H9 (cell line): ENCODE results near the gene CD209. TPM values are rescaled to one million over a fixed set of nuclear protein-coding genes. Genes with fewer than 3 reads are reported as not detected.

ENCODE experiments used
- DNase-seq: peaks from one replicate; pipeline ENCODE4 v3.0.0-alpha.2; 2017
- H2AFZ ChIP-seq: one replicate; pipeline ENCODE4 v1.6.1; 2013; ENCODE audit warnings: mild to moderate bottlenecking, low read length, control low read depth, moderate library complexity
- H2AK5ac ChIP-seq: 2 replicates; pipeline ENCODE4 v1.6.1; 2013; ENCODE audit warnings: low read length, control low read depth, mixed read lengths; ENCODE audit not compliant: insufficient read length
- H2BK120ac ChIP-seq: one replicate; pipeline ENCODE4 v1.6.1; 2013; ENCODE audit warnings: low read depth, mild to moderate bottlenecking, low read length, control low read depth, inconsistent platforms; ENCODE audit not compliant: poor library complexity, severe bottlenecking
- H2BK12ac ChIP-seq: 2 replicates; pipeline ENCODE4 v1.6.1; 2013; ENCODE audit warnings: low read length, control low read depth, mixed read lengths, low read depth; ENCODE audit not compliant: insufficient read length
- H2BK15ac ChIP-seq: 2 replicates; pipeline ENCODE4 v1.6.1; 2013; ENCODE audit warnings: low read depth, low read length, control low read depth
- H2BK20ac ChIP-seq: one replicate; pipeline ENCODE4 v1.6.1; 2013; ENCODE audit warnings: low read depth, mild to moderate bottlenecking, low read length, control low read depth, inconsistent platforms; ENCODE audit not compliant: poor library complexity, severe bottlenecking
- H2BK5ac ChIP-seq: 2 replicates; pipeline ENCODE4 v1.6.1; 2013; ENCODE audit warnings: low read length, control low read depth, mixed read lengths; ENCODE audit not compliant: insufficient read length
- H3K14ac ChIP-seq: 2 replicates; pipeline ENCODE4 v1.6.1; 2013; ENCODE audit warnings: low read length, control low read depth; ENCODE audit not compliant: insufficient read depth
- H3K18ac ChIP-seq: 2 replicates; pipeline ENCODE4 v1.6.1; 2013; ENCODE audit warnings: low read depth, mild to moderate bottlenecking, mixed read lengths, low read length, control low read depth; ENCODE audit not compliant: insufficient read length
- H3K23ac ChIP-seq: 2 replicates; pipeline ENCODE4 v1.6.1; 2013; ENCODE audit warnings: low read length, control low read depth, mixed read lengths, low read depth; ENCODE audit not compliant: insufficient read length
- H3K23me2 ChIP-seq: 2 replicates; pipeline ENCODE4 v1.6.1; 2013; ENCODE audit warnings: low read depth, mild to moderate bottlenecking, mixed read lengths, low read length, control low read depth; ENCODE audit not compliant: insufficient read length, poor library complexity, severe bottlenecking
- H3K27ac ChIP-seq: 2 replicates; pipeline ENCODE4 v1.5.1; 2013; ENCODE audit warnings: low read length, control low read depth, mixed read lengths, low read depth; ENCODE audit not compliant: insufficient read length
- H3K27me3 ChIP-seq: 2 replicates; pipeline ENCODE4 v1.6.1; 2013; ENCODE audit warnings: low read length, control low read depth, inconsistent platforms; ENCODE audit not compliant: insufficient read depth
- H3K4ac ChIP-seq: 2 replicates; pipeline ENCODE4 v1.6.1; 2013; ENCODE audit warnings: low read depth, mild to moderate bottlenecking, control low read depth, inconsistent platforms, low read length, moderate library complexity
- H3K4me1 ChIP-seq: 2 replicates; pipeline ENCODE4 v1.6.1; 2013; ENCODE audit warnings: low read length, control low read depth, inconsistent platforms; ENCODE audit not compliant: insufficient read depth
- H3K4me2 ChIP-seq: 2 replicates; pipeline ENCODE4 v1.6.1; 2013; ENCODE audit warnings: low read length, control low read depth, mixed read lengths; ENCODE audit not compliant: insufficient read length, insufficient read depth
- H3K56ac ChIP-seq: 2 replicates; pipeline ENCODE4 v1.6.1; 2013; ENCODE audit warnings: low read depth, mild to moderate bottlenecking, mixed read lengths, low read length, control low read depth; ENCODE audit not compliant: insufficient read length
- H3K79me1 ChIP-seq: 2 replicates; pipeline ENCODE4 v1.6.1; 2013; ENCODE audit warnings: low read depth, mild to moderate bottlenecking, moderate library complexity, low read length, control low read depth, inconsistent platforms; ENCODE audit not compliant: insufficient read depth, poor library complexity, severe bottlenecking
- H3K79me2 ChIP-seq: 2 replicates; pipeline ENCODE4 v1.6.1; 2013; ENCODE audit warnings: low read length, control low read depth, inconsistent platforms; ENCODE audit not compliant: insufficient read depth
- H3K9ac ChIP-seq: 2 replicates; pipeline ENCODE4 v1.6.1; 2013; ENCODE audit warnings: low read length, control low read depth, mixed read lengths; ENCODE audit not compliant: insufficient read length; ENCODE audit errors: extremely low read depth
- H3K9me3 ChIP-seq: one replicate; pipeline ENCODE4 v1.6.1; 2013; ENCODE audit warnings: low read depth, low read length, inconsistent platforms; ENCODE audit not compliant: control insufficient read depth
- H3T11ph ChIP-seq: one replicate; pipeline ENCODE4 v1.6.1; 2013; ENCODE audit warnings: mild to moderate bottlenecking, low read length, control low read depth, inconsistent platforms
- H4K20me1 ChIP-seq: one replicate; pipeline ENCODE4 v1.6.1; 2013; ENCODE audit not compliant: control insufficient read depth, insufficient read length, insufficient read depth
- H4K5ac ChIP-seq: 2 replicates; pipeline ENCODE4 v1.6.1; 2013; ENCODE audit warnings: low read depth, mild to moderate bottlenecking, mixed read lengths, low read length, control low read depth; ENCODE audit not compliant: insufficient read length
- H4K8ac ChIP-seq: replicated peaks from 2 replicates; pipeline ENCODE4 v1.6.1; 2013; ENCODE audit warnings: low read length, control low read depth, mixed read lengths, low read depth; ENCODE audit not compliant: insufficient read length
- H4K91ac ChIP-seq: 2 replicates; pipeline ENCODE4 v1.6.1; 2013; ENCODE audit warnings: low read depth, mild to moderate bottlenecking, moderate library complexity, mixed read lengths, low read length, control low read depth; ENCODE audit not compliant: insufficient read length
- H3K27ac Mint-ChIP-seq, 3 experiments: 2 replicates in 2 of 3; 3 replicates in 1 of 3; pipeline ENCODE4 v1.8.0; 2020 to 2021; ENCODE audit warnings: mixed read lengths in 3 of 3, mild to moderate bottlenecking in 1 of 3, moderate library complexity in 1 of 3
- H3K27me3 Mint-ChIP-seq: 2 replicates; pipeline ENCODE4 v1.8.0; 2021; ENCODE audit warnings: low read depth, mild to moderate bottlenecking, moderate library complexity, mixed read lengths
- H3K36me3 Mint-ChIP-seq, 3 experiments: 2 replicates in 2 of 3; 3 replicates in 1 of 3; pipeline ENCODE4 v1.8.0; 2020 to 2021; ENCODE audit warnings: low read depth in 3 of 3, mixed read lengths in 3 of 3; ENCODE audit not compliant: insufficient read depth in 1 of 3
- H3K4me1 Mint-ChIP-seq, 2 experiments: 2 replicates each; pipeline ENCODE4 v1.8.0; 2020; ENCODE audit warnings: mixed read lengths in 2 of 2
- H3K4me3 Mint-ChIP-seq, 2 experiments: 2 replicates in 1 of 2; 3 replicates in 1 of 2; pipeline ENCODE4 v1.8.0; 2020 to 2021; ENCODE audit warnings: mild to moderate bottlenecking in 2 of 2, mixed read lengths in 2 of 2, moderate library complexity in 1 of 2
- H3K9me3 Mint-ChIP-seq, 2 experiments: 2 replicates in 1 of 2; 3 replicates in 1 of 2; pipeline ENCODE4 v1.8.0; 2020; ENCODE audit warnings: mild to moderate bottlenecking in 2 of 2, mixed read lengths in 2 of 2, moderate library complexity in 1 of 2
- WGBS: extraction: QIAGEN DNeasy Blood & Tissue Kit; methylation state at CpG from one replicate; pipeline ENCODE4 v1.1.7; 2013; ENCODE audit warnings: missing lambda C conversion rate, low lambda C conversion rate, mixed read lengths; ENCODE audit not compliant: insufficient read length; ENCODE audit errors: extremely low coverage; 5-methylcytosine and 5-hydroxymethylcytosine counted together
- long read RNA-seq: library from polyadenylated mRNA; unstranded; transcript quantifications from one replicate; pipeline ENCODE4 v2.0.0, GENCODE V29; 2020
- total RNA-seq: library from RNA; stranded (reverse); gene quantifications from 2 replicates; pipeline ENCODE4 v1.2.1, GENCODE V29; 2021
- TF ChIP-seq, protein P1 (sequence below): fragments of 200-600 bp; sonication (generic); conservative IDR thresholded peaks from 3 replicates; pipeline ENCODE4 v1.8.0; 2021; ENCODE audit warnings: antibody characterized with exemption, mild to moderate bottlenecking

CD209 gene
- not detected in 2 replicates for total RNA-seq
- long read RNA-seq = 0 reads

DNA sequence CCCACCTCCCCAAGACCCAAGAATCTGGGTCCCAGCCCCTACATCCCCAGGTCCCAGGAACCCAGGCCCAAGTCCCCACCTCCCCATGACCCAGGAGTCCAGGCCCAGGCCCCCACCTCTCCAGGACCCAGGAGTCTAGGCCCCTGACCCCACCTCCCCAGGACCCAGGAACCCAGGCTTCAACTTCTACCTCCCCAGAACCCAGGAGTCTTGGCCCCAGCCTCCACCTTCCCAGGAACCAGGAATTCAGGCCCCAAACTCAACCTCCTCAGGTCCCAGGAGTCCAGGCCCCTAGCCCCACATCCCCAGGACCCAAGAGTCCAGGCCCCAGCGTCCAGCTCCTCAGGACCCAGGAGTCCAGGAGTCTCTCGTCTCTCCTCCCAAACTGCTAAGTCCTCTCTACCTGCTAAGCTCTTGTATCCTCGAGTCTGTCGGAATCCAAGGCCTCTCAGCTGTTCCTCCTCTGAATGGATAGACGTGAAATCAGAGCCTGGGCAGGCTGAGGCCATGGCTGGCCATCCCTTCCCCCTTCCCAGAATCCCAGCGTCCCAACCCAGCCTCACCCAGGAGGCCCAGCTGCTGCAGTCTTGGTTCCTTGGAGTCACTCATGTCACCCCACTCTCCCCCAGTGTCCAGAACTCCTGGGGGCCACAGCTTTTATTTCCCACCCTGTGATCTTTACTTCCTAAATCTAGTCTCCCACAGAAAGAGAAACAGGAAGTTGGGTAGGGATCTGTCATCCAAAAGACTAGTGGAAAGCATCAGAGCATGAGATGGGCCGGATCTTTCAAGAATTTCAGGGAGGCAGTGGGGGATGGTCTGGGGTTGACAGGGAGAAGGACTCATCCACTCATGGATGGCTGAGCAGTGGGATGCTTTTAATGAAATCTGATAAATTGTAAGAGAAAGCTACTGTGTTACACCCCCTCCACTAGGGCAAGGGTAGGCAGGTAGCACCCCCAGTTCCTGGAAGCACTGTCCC is at the start of gene CD209:
Gene CD209 (minus strand): TSS at position 632 of the 982 bp plus-strand sequence. CDS start 23 bp downstream, at position 609.
- Histone ChIP-seq H3T11ph (no peak within 1 kb of the TSS), H2BK120ac (no peak within 1 kb of the TSS), H3K23ac (no peak within 1 kb of the TSS), H3K9ac (no peak within 1 kb of the TSS), H3K79me2 (no peaks in the 10 kb centered on the region), H4K20me1 (no peaks in the 10 kb centered on the region), H2BK15ac (no peak within 1 kb of the TSS), H3K79me1 (no peaks in the 10 kb centered on the region), H3K4me1 (peaks cover 9% of the 10 kb centered on the region; the same call in 1 of the 2 replicates), H3K27ac (no peak within 1 kb of the TSS), H3K18ac (no peak within 1 kb of the TSS), H3K14ac (0 out of 2 replicates have a peak within 1 kb of the TSS, but pooled peaks have one; percentile 17), H3K56ac (no peak within 1 kb of the TSS), H2BK5ac (no peak within 1 kb of the TSS), H3K9me3 (no peaks in the 10 kb centered on the region), H2BK12ac (no peak within 1 kb of the TSS), H3K4ac (no peak within 1 kb of the TSS), H2BK20ac (no peak within 1 kb of the TSS), H4K8ac (no peak within 1 kb of the TSS), H2AK5ac (no peak within 1 kb of the TSS), H4K5ac (no peak within 1 kb of the TSS), H3K27me3 (no peaks in the 10 kb centered on the region), H3K4me2 (no peak within 1 kb of the TSS), H2AFZ (no peak within 1 kb of the TSS), H3K23me2 (no peaks in the 10 kb centered on the region), H4K91ac (peak within 1 kb of the TSS; percentile 46)
- H3K27ac Mint-ChIP-seq = peak within 1 kb of the TSS in 2 of 3 experiments; percentile 6 to 72; a peak in 3 of 7 replicates
- no peak for DNase-seq
- H3K9me3 Mint-ChIP-seq = peaks cover 5 to 7% of the 10 kb centered on the region in 2 experiments; a peak in 4 of 5 replicates
- H3K4me1 Mint-ChIP-seq = peaks cover 25 to 38% of the 10 kb centered on the region in 2 experiments
- WGBS = no CpG with 5 or more reads among the region's 7 CpGs
- H3K4me3 Mint-ChIP-seq = no peak within 1 kb of the TSS
- H3K27me3 Mint-ChIP-seq = peaks cover 20% of the 10 kb centered on the region
- TF ChIP-seq, protein P1, sequence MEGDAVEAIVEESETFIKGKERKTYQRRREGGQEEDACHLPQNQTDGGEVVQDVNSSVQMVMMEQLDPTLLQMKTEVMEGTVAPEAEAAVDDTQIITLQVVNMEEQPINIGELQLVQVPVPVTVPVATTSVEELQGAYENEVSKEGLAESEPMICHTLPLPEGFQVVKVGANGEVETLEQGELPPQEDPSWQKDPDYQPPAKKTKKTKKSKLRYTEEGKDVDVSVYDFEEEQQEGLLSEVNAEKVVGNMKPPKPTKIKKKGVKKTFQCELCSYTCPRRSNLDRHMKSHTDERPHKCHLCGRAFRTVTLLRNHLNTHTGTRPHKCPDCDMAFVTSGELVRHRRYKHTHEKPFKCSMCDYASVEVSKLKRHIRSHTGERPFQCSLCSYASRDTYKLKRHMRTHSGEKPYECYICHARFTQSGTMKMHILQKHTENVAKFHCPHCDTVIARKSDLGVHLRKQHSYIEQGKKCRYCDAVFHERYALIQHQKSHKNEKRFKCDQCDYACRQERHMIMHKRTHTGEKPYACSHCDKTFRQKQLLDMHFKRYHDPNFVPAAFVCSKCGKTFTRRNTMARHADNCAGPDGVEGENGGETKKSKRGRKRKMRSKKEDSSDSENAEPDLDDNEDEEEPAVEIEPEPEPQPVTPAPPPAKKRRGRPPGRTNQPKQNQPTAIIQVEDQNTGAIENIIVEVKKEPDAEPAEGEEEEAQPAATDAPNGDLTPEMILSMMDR = no peak
- H3K36me3 Mint-ChIP-seq = peaks cover 0 to 4% (median under 1%) of the 10 kb centered on the region in 3 experiments; a peak in 5 of 7 replicates
